Liver (tissue), 9 donors: ENCODE data around the gene MAD2L1BP. TPM values are rescaled to one million over a fixed set of nuclear protein-coding genes. Genes with fewer than 3 reads are reported as not detected.

Source experiments
- DNase-seq: peaks from one replicate; pipeline ENCODE4 v3.0.0-alpha.2; 2017; ENCODE audit warnings: low spot score
- H3K27ac ChIP-seq, 2 donors: one replicate each; pipeline ENCODE4 v1.7.0; 2013; ENCODE audit warnings: inconsistent platforms in 2 of 2, low read length in 2 of 2, control low read depth in 1 of 2, low read depth in 1 of 2, mild to moderate bottlenecking in 1 of 2
- H3K27me3 ChIP-seq, 4 donors: one replicate each; pipeline versions ENCODE4 v1.6.1 to v1.7.0; 2013; ENCODE audit warnings: low read length in 3 of 4, inconsistent platforms in 1 of 4, mild to moderate bottlenecking in 1 of 4, moderate library complexity in 1 of 4; ENCODE audit not compliant: control insufficient read depth in 4 of 4, insufficient read depth in 4 of 4
- H3K36me3 ChIP-seq, 4 donors: one replicate each; pipeline versions ENCODE4 v1.6.1 to v1.7.0; 2013; ENCODE audit warnings: low read length in 3 of 4, mild to moderate bottlenecking in 3 of 4, low read depth in 1 of 4, moderate library complexity in 1 of 4; ENCODE audit not compliant: control insufficient read depth in 4 of 4, insufficient read depth in 3 of 4
- H3K4me1 ChIP-seq, 4 donors: one replicate each; pipeline versions ENCODE4 v1.6.1 to v1.7.0; 2013; ENCODE audit warnings: low read length in 3 of 4, mild to moderate bottlenecking in 3 of 4, moderate library complexity in 1 of 4; ENCODE audit not compliant: control insufficient read depth in 4 of 4, insufficient read depth in 4 of 4
- H3K4me3 ChIP-seq, 3 donors: one replicate each; pipeline versions ENCODE4 v1.6.1 to v1.7.0; 2013; ENCODE audit warnings: low read length in 3 of 3, control low read depth in 1 of 3, low read depth in 1 of 3, mild to moderate bottlenecking in 1 of 3
- H3K9ac ChIP-seq, 2 donors: one replicate each; pipeline ENCODE4 v1.7.0; 2013; ENCODE audit warnings: low read length in 2 of 2, mild to moderate bottlenecking in 2 of 2, moderate library complexity in 2 of 2, control low read depth in 1 of 2, low read depth in 1 of 2
- H3K9me3 ChIP-seq, 4 donors: one replicate each; pipeline versions ENCODE4 v1.6.1 to v1.7.0; 2013; ENCODE audit warnings: low read length in 3 of 4; ENCODE audit not compliant: control insufficient read depth in 4 of 4
- EGR1 ChIP-seq, 2 donors: IDR thresholded peaks; 2 replicates each; pipeline ENCODE4 v1.6.1; 2016 to 2018; ENCODE audit warnings: antibody characterized with exemption in 2 of 2, low read depth in 2 of 2
- FOXA2 ChIP-seq: IDR thresholded peaks from 2 replicates; pipeline ENCODE4 v1.6.1; 2016; ENCODE audit warnings: antibody characterized with exemption
- HNF4A ChIP-seq, 2 donors: conservative IDR thresholded peaks; 2 replicates each; pipeline ENCODE4 v1.6.1; 2016; ENCODE audit warnings: antibody characterized with exemption in 2 of 2, mild to moderate bottlenecking in 2 of 2
- HNF4G ChIP-seq: IDR thresholded peaks from 2 replicates; pipeline ENCODE4 v1.6.1; 2016; ENCODE audit warnings: antibody characterized with exemption
- JUND ChIP-seq, 2 donors: IDR thresholded peaks; 2 replicates each; pipeline ENCODE4 v1.6.1; 2016; ENCODE audit warnings: antibody characterized with exemption in 2 of 2
- NR2F2 ChIP-seq: IDR thresholded peaks from 2 replicates; pipeline ENCODE4 v1.6.1; 2016; ENCODE audit warnings: antibody characterized with exemption
- RAD21 ChIP-seq, 2 donors: IDR thresholded peaks; 2 replicates each; pipeline ENCODE4 v1.6.1; 2016; ENCODE audit warnings: antibody characterized with exemption in 2 of 2, mild to moderate bottlenecking in 2 of 2
- SP1 ChIP-seq: IDR thresholded peaks from 2 replicates; pipeline ENCODE4 v1.6.1; 2018; ENCODE audit warnings: antibody characterized with exemption, mild to moderate bottlenecking
- TAF1 ChIP-seq: conservative IDR thresholded peaks from 2 replicates; pipeline ENCODE4 v1.6.1; 2016; ENCODE audit warnings: antibody characterized with exemption, mild to moderate bottlenecking
- YY1 ChIP-seq: IDR thresholded peaks from 2 replicates; pipeline ENCODE4 v1.6.1; 2016; ENCODE audit warnings: antibody characterized with exemption, mild to moderate bottlenecking
- ZBTB33 ChIP-seq: IDR thresholded peaks from 2 replicates; pipeline ENCODE4 v1.6.1; 2016; ENCODE audit warnings: antibody characterized with exemption
- WGBS: extraction: QIAGEN DNeasy Blood & Tissue Kit; methylation state at CpG from one replicate; pipeline ENCODE4 v1.1.7; 2013; 5-methylcytosine and 5-hydroxymethylcytosine counted together
- polyA plus RNA-seq, 2 donors: library from polyadenylated mRNA; stranded (reverse) in 1 of 2; unstranded in 1 of 2; fragments of 200-250 nt in 1 of 2; fragments of >200 nt in 1 of 2; fragmentation: Nextera tagmentation in 1 of 2; extraction: Ambion mirVana in 1 of 2; gene quantifications; one replicate each; pipeline versions ENCODE4 v1.2.1 to v1.2.3, GENCODE V29; 2013 to 2015
- total RNA-seq, 2 donors: library from RNA; depleted of rRNA; stranded (reverse); fragments of >200 nt; gene quantifications; one replicate each; pipeline ENCODE4 v1.2.3, GENCODE V29; 2014
- TF ChIP-seq, protein P1 (sequence below): fragments of 150-350 bp; IDR thresholded peaks from 2 replicates; pipeline ENCODE4 v1.5.1; 2017; ENCODE audit warnings: improper control_type of control experiment, low read depth, low read length; ENCODE audit not compliant: missing input control
- TF ChIP-seq, protein P2 (sequence below): IDR thresholded peaks from 2 replicates; pipeline ENCODE4 v1.6.1; 2016; ENCODE audit warnings: antibody characterized with exemption
- TF ChIP-seq, protein P3 (sequence below): IDR thresholded peaks from 2 replicates; pipeline ENCODE4 v1.6.1; 2016; ENCODE audit warnings: antibody characterized with exemption, mild to moderate bottlenecking
- donor health status: healthy.
- donor health status: healthy.
- donor health status: healthy.
- donor health status: healthy.
- donor health status: healthy.

The MAD2L1BP gene
- total and polyA plus RNA-seq, 4 donors, result 11.2 to 17.3 (median 16.1) TPM

DNA sequence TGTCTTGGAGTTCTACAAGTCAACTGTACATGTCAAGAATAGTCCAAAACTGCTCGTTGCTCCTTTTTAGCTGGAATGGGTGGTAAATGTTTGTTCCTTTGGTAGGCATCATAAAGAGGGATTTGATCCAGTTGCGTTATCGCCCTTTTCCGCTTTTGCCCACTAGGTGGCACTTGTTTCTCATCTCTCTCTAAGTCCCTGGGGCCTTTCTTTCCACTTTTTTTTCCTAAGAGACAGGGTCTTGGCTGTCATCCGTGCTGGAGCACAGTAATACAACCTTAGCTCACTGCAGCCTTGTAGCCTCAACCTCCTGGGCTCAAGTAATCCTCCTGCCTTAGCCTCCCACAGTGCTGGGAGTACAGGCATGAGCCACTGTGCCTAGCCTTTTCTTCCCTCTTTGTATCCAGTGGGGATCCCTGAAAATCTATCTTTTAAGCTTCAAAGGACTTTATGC lies 27.3 kb upstream of the MAD2L1BP start:
- Histone ChIP-seq H3K36me3 (peaks cover 4 to 16% (median 13%) of the 10 kb centered on the region in 4 donors), H3K9me3 (no peaks in the 10 kb centered on the region), H3K4me1 (no peaks in the 10 kb centered on the region), H3K27ac (no peak overlapping the region), H3K27me3 (no peaks in the 10 kb centered on the region), H3K4me3 (no peak overlapping the region), H3K9ac (no peak overlapping the region)
- TF ChIP-seq, protein P1, sequence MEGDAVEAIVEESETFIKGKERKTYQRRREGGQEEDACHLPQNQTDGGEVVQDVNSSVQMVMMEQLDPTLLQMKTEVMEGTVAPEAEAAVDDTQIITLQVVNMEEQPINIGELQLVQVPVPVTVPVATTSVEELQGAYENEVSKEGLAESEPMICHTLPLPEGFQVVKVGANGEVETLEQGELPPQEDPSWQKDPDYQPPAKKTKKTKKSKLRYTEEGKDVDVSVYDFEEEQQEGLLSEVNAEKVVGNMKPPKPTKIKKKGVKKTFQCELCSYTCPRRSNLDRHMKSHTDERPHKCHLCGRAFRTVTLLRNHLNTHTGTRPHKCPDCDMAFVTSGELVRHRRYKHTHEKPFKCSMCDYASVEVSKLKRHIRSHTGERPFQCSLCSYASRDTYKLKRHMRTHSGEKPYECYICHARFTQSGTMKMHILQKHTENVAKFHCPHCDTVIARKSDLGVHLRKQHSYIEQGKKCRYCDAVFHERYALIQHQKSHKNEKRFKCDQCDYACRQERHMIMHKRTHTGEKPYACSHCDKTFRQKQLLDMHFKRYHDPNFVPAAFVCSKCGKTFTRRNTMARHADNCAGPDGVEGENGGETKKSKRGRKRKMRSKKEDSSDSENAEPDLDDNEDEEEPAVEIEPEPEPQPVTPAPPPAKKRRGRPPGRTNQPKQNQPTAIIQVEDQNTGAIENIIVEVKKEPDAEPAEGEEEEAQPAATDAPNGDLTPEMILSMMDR, result peak; percentile 76
- TF ChIP-seq, protein P2, sequence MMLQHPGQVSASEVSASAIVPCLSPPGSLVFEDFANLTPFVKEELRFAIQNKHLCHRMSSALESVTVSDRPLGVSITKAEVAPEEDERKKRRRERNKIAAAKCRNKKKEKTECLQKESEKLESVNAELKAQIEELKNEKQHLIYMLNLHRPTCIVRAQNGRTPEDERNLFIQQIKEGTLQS, result no peak
- TF ChIP-seq RAD21 (IDR thresholded peaks at IDR 0.05), result peak; percentile 71 to 83
- TF ChIP-seq, protein P3, sequence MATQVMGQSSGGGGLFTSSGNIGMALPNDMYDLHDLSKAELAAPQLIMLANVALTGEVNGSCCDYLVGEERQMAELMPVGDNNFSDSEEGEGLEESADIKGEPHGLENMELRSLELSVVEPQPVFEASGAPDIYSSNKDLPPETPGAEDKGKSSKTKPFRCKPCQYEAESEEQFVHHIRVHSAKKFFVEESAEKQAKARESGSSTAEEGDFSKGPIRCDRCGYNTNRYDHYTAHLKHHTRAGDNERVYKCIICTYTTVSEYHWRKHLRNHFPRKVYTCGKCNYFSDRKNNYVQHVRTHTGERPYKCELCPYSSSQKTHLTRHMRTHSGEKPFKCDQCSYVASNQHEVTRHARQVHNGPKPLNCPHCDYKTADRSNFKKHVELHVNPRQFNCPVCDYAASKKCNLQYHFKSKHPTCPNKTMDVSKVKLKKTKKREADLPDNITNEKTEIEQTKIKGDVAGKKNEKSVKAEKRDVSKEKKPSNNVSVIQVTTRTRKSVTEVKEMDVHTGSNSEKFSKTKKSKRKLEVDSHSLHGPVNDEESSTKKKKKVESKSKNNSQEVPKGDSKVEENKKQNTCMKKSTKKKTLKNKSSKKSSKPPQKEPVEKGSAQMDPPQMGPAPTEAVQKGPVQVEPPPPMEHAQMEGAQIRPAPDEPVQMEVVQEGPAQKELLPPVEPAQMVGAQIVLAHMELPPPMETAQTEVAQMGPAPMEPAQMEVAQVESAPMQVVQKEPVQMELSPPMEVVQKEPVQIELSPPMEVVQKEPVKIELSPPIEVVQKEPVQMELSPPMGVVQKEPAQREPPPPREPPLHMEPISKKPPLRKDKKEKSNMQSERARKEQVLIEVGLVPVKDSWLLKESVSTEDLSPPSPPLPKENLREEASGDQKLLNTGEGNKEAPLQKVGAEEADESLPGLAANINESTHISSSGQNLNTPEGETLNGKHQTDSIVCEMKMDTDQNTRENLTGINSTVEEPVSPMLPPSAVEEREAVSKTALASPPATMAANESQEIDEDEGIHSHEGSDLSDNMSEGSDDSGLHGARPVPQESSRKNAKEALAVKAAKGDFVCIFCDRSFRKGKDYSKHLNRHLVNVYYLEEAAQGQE, result no peak
- WGBS, result 9% methylated on average over 5 of the region's 5 CpGs
- peak; percentile 75 for DNase-seq

GRCh38 chr6:43608807-43609206 lies 26.8 kb upstream of the MAD2L1BP start:
- 69% methylated on average over 1 of the region's 1 CpG for WGBS
- Histone ChIP-seq H3K9me3 (no peaks in the 10 kb centered on the region), H3K4me1 (no peaks in the 10 kb centered on the region), H3K36me3 (peaks cover 6 to 20% (median 15%) of the 10 kb centered on the region in 4 donors), H3K9ac (no peak overlapping the region), H3K27ac (no peak overlapping the region), H3K4me3 (no peak overlapping the region), H3K27me3 (no peaks in the 10 kb centered on the region)
- DNase-seq, result no peak
- TF ChIP-seq, protein P3, result no peak
- TF ChIP-seq HNF4A (conservative IDR thresholded peaks at IDR 0.05) (no peak), RAD21 (IDR thresholded peaks at IDR 0.05) (no peak), YY1 (no peak), HNF4G (no peak), TAF1 (no peak), NR2F2 (no peak), SP1 (no peak), JUND (IDR thresholded peaks at IDR 0.05) (no peak), ZBTB33 (no peak), FOXA2 (no peak), EGR1 (IDR thresholded peaks at IDR 0.05; ENCODE audit: low read depth in 2 of 2) (no peak)
- TF ChIP-seq, protein P1, result no peak
- TF ChIP-seq, protein P2, result no peak
